GM21786 (cell line): Measurements from ENCODE around the gene SORL1.

ENCODE experiments used
- ATAC-seq: cut with Tn5 transposase; IDR thresholded peaks from one replicate; pipeline ENCODE4 v1.9.1; 2021; ENCODE audit not compliant: unreplicated experiment

SORL1 gene

GRCh38 chr11:121472312-121472711 is 20.2 kb downstream of the SORL1 start:
- ATAC-seq, result no peak

GRCh38 chr11:121473064-121473777 is 21.1 kb downstream of the SORL1 start:
- ATAC-seq, result no peak

GRCh38 chr11:121474680-121475079 is 22.6 kb downstream of the SORL1 start:
- no peak for ATAC-seq

GRCh38 chr11:121476379-121477032 is 24.4 kb downstream of the SORL1 start:
- no peak for ATAC-seq

GRCh38 chr11:121478226-121478894 is 26.2 kb downstream of the SORL1 start:
- ATAC-seq, result no peak

GRCh38 chr11:121478895-121479697 is 27.0 kb downstream of the SORL1 start:
- ATAC-seq, result no peak

GRCh38 chr11:121479698-121480238 is 27.7 kb downstream of the SORL1 start:
- ATAC-seq, result no peak

GRCh38 chr11:121481484-121482230 is 29.5 kb downstream of the SORL1 start:
- peak; percentile 48 for ATAC-seq

- ATAC-seq, result peak; percentile 84
Observed at GRCh38 chr11:121482231-121483129, 30.4 kb downstream of the SORL1 start.

- no peak for ATAC-seq
Observed at GRCh38 chr11:121483805-121484480, 31.8 kb downstream of the SORL1 start.

- ATAC-seq, result no peak
Observed at GRCh38 chr11:121485216-121485615, 33.1 kb downstream of the SORL1 start.

- ATAC-seq, result no peak
Observed at GRCh38 chr11:121486054-121486453, 33.9 kb downstream of the SORL1 start.

- no peak for ATAC-seq
Observed at GRCh38 chr11:121487191-121487590, 35.1 kb downstream of the SORL1 start.

GRCh38 chr11:121488170-121488569 is 36.1 kb downstream of the SORL1 start:
- ATAC-seq, result no peak

GRCh38 chr11:121488641-121489040 is 36.5 kb downstream of the SORL1 start:
- ATAC-seq, result no peak

- ATAC-seq, result no peak
Observed at GRCh38 chr11:121489823-121490222, 37.7 kb downstream of the SORL1 start.

- peak; percentile 89 for ATAC-seq
Observed at GRCh38 chr11:121494355-121495099, 42.4 kb downstream of the SORL1 start.
